ENCODE data around the gene CDK5. TPM values are rescaled to one million over a fixed set of nuclear protein-coding genes. Genes with fewer than 3 reads are reported as not detected.
A peak's percentile ranks its signal among the peaks of the same experiment; 100 is the strongest.

CDK5 gene
- total and polyA plus RNA-seq, 2 of the 13 experiments (the other 11 are each of a cell fraction or from before 2014, with no cell fraction given), result 16.4 to 21.3 TPM

GRCh38 chr7:151005566-151005965 lies 52.1 kb downstream of the CDK5 start (continued):
- TF ChIP-seq CENPT (CRISPR knock-in tag; IDR thresholded peaks at IDR 0.05; ENCODE audit: low read depth), result no peak
- TF ChIP-seq ZBTB7A (CRISPR knock-in tag; IDR thresholded peaks at IDR 0.05), result no peak
- TF ChIP-seq ELF3 (CRISPR knock-in tag; IDR thresholded peaks at IDR 0.05), result no peak
- TF ChIP-seq ZGPAT (CRISPR knock-in tag; IDR thresholded peaks at IDR 0.05), result no peak
- no peak for TF ChIP-seq ATF5 (CRISPR knock-in tag; IDR thresholded peaks at IDR 0.05; ENCODE audit: low read depth)
- no peak for TF ChIP-seq ZNF790 (CRISPR knock-in tag; IDR thresholded peaks at IDR 0.05; ENCODE audit: borderline replicate concordance)
- no peak for TF ChIP-seq CSRNP2 (CRISPR knock-in tag; conservative IDR thresholded peaks at IDR 0.05; ENCODE audit: low read depth)
- no peak for TF ChIP-seq SMC3 (IDR thresholded peaks at IDR 0.05; ENCODE audit: low read length)
- TF ChIP-seq MED8 (CRISPR knock-in tag; IDR thresholded peaks at IDR 0.05; ENCODE audit: insufficient replicate concordance), result no peak
- TF ChIP-seq MLX (CRISPR knock-in tag; IDR thresholded peaks at IDR 0.05), result no peak
- no peak for TF ChIP-seq KMT2B (CRISPR knock-in tag; IDR thresholded peaks at IDR 0.05)
- TF ChIP-seq ZNF597 (CRISPR knock-in tag; IDR thresholded peaks at IDR 0.05), result no peak
- TF ChIP-seq NONO (IDR thresholded peaks at IDR 0.05), result no peak
- 0 out of 2 replicates have a peak, but pooled peaks have one; percentile 34 for TF ChIP-seq NONO (CRISPR knock-in tag; conservative IDR thresholded peaks at IDR 0.05)
- no peak for TF ChIP-seq RAD51 (IDR thresholded peaks at IDR 0.05; ENCODE audit: borderline replicate concordance)
- no peak for TF ChIP-seq FOSL2 (CRISPR knock-in tag; IDR thresholded peaks at IDR 0.05)
- TF ChIP-seq SRSF9 (IDR thresholded peaks at IDR 0.05; ENCODE audit: borderline replicate concordance, insufficient read depth, low read depth, low read length, poor library complexity, severe bottlenecking), result no peak
- TF ChIP-seq ZNF724P (CRISPR knock-in tag; IDR thresholded peaks at IDR 0.05; ENCODE audit: borderline replicate concordance), result no peak
- no peak for TF ChIP-seq ZNF264 (CRISPR knock-in tag; IDR thresholded peaks at IDR 0.05)
- no peak for TF ChIP-seq CREB1 (IDR thresholded peaks at IDR 0.05)
- TF ChIP-seq CREB1 (CRISPR knock-in tag; IDR thresholded peaks at IDR 0.05), result no peak
- TF ChIP-seq ZNF468 (CRISPR knock-in tag; IDR thresholded peaks at IDR 0.05), result no peak
- TF ChIP-seq KMT2A (CRISPR knock-in tag; IDR thresholded peaks at IDR 0.05), result no peak
- no peak for TF ChIP-seq ZNF382 (CRISPR knock-in tag; IDR thresholded peaks at IDR 0.05; ENCODE audit: borderline replicate concordance)
- TF ChIP-seq YEATS2 (CRISPR knock-in tag; IDR thresholded peaks at IDR 0.05; ENCODE audit: borderline replicate concordance), result no peak
- TF ChIP-seq JUND (CRISPR knock-in tag; IDR thresholded peaks at IDR 0.05), result no peak
- TF ChIP-seq GFI1 (CRISPR knock-in tag; IDR thresholded peaks at IDR 0.05; ENCODE audit: borderline replicate concordance), result 0 out of 2 replicates have a peak, but pooled peaks have one; percentile 19

Data from HepG2 (cell line).